ENCODE results near the gene ASCL3. TPM values are rescaled to one million over a fixed set of nuclear protein-coding genes. Genes with fewer than 3 reads are reported as not detected.

Gene ASCL3
- total and polyA plus RNA-seq, 2 donors: not detected

DNA sequence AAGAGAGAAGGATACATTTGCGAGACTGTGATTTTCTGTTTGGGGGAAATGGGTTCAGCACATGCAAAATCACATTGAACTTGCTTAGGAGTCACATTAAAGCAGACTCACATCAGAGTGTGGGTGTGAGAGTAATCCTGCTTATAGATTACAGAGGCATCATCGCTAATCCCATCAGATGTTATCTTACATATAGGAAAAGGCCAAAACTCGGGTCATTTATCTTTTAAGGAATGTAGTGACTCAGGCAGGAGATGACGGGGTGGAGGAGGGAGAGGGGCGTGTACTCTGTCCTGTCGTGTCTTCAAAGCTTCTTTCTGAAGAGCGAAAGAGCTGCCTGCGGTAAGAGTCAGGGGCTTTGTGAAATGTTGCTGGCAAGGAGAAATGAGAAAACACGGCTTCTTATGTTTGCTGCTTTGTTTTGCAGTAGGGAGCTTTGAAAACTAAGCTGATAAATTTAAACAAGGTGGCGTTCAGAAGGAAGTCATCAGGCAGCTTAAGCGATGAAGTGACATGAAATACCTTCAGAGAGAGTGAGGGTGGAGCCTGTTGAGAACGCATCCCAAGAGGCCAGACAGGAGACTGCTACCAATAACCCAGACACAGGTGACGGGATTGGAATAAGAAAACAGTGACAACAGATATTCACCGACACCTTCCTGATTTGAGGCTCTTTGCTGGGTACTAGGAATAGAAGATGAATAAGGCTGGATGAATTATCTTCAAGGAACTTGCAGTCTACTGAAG lies 7.9 kb downstream of the ASCL3 start:
- DNase-seq (ENCODE audit: extremely low spot score): no peak
- H3K36me3 ChIP-seq (ENCODE audit: insufficient read depth): no peaks in the 10 kb centered on the region
- H3K4me1 ChIP-seq (ENCODE audit: insufficient read depth): no peaks in the 10 kb centered on the region
- H3K27ac ChIP-seq (ENCODE audit: low read depth): no peak overlapping the region
- H3K4me3 ChIP-seq (ENCODE audit: low read depth, low read length): no peak overlapping the region
- 29% methylated on average over 14 of the region's 14 CpGs for whole genome bisulfite sequencing

DNA sequence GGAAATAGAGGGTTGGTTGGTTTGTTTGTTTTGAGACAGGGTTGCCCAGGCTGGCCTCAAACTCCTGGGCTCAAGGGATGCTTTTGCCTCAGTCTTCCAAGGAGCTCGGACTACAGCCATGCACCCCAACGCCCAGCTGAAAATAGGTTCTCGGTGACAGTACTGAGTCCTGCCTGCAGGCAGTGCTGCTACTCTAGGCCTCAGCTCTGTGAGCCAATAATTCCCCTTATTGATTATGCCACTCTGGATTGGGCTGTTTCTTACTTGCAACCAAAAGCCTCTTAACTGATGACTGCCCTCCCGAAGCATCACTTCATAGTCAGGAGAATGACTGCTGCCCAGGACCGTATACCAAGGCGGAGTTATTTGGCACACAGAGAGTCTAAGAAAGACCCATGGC lies 8.9 kb downstream of the ASCL3 start:
- Histone ChIP-seq H3K4me1 (ENCODE audit: insufficient read depth) (no peaks in the 10 kb centered on the region), H3K27ac (ENCODE audit: low read depth) (no peak overlapping the region), H3K36me3 (ENCODE audit: insufficient read depth) (no peaks in the 10 kb centered on the region), H3K4me3 (ENCODE audit: low read depth, low read length) (no peak overlapping the region)
- DNase-seq (ENCODE audit: extremely low spot score): no peak
- 96% methylated on average over 6 of the region's 6 CpGs for WGBS

DNA sequence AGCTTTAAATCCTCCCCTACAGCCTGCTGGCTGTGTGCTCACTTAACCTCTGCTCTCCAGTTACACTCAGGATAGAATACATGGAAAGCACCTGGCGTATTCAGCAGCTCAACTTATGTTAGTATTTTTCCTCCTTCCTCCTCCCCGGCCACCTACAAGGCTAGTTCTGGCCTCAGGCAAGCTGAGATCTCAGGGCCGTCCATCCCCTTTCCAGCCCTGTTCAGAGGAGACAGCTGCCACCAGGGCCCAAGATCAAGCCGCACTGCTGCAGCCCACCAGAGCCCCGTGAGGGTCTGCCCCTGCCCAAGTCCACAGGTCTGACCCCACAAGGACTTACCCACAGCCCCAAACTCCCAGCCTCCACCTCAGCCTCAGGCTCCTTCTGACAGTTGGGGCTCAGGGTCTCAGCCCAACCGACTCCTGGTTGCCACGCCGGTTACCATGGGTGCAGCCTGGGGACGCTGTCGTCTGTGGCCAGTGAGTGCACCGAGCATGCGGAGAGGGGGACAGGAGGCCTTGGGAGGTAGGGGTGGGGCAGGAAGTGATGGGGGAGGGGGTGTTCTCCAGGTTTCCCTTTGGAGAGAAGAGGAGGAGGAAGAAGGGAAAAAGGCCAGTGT lies 10.1 kb downstream of the ASCL3 start, which contains the start of gene C11orf16:
TSS of gene C11orf16 (minus strand) at position 384 of the 617 bp plus-strand sequence. CDS start 639 bp downstream, outside the sequence.
- H3K36me3 ChIP-seq (ENCODE audit: insufficient read depth): no peaks in the 10 kb centered on the region
- H3K27ac ChIP-seq (ENCODE audit: low read depth): no peak within 1 kb of the TSS
- H3K4me3 ChIP-seq (ENCODE audit: low read depth, low read length): no peak within 1 kb of the TSS
- WGBS: 76% methylated on average over 12 of the region's 12 CpGs
- no peaks in the 10 kb centered on the region for H3K4me1 ChIP-seq (ENCODE audit: insufficient read depth)
- DNase-seq (ENCODE audit: extremely low spot score): no peak

DNA sequence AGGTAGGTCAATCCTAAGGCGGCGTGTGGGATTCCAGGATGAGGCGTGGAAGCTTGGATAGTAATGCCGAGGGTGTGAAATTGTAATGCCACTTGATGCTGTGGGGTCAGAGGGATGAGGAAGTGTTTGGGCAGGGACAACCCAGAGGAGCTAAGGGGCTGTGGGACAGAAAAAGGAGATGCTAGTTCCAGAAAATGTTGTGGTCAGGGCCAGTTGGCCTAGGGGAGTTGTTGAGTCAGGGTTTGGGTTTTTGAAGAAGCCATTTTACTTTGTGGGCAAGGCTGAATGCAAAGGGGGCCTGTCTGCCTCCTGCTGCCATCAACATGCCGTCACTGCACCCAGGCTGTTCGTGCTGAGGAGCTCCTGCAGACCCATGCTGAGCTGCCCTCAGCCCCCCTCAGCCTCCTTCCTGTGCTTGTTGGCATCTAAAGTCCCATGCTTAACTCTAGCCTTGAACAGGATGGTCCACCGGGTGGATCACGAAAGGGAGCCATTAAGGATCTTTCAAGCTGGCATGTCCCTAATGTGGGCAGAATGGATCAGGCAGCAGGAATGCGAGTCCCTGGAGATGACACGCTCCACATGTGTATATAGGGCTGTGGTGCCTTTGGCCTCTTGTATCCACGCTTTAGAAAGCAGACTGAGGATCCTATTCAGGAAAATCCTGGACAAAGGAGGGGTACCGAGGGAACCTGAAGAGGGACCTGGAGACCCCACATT lies 12.2 kb downstream of the ASCL3 start:
- no peaks in the 10 kb centered on the region for H3K4me1 ChIP-seq (ENCODE audit: insufficient read depth)
- no peak overlapping the region for H3K4me3 ChIP-seq (ENCODE audit: low read depth, low read length)
- H3K27ac ChIP-seq (ENCODE audit: low read depth): no peak overlapping the region
- no peaks in the 10 kb centered on the region for H3K36me3 ChIP-seq (ENCODE audit: insufficient read depth)
- no peak for DNase-seq (ENCODE audit: extremely low spot score)
- 95% methylated on average over 12 of the region's 12 CpGs for WGBS

DNA sequence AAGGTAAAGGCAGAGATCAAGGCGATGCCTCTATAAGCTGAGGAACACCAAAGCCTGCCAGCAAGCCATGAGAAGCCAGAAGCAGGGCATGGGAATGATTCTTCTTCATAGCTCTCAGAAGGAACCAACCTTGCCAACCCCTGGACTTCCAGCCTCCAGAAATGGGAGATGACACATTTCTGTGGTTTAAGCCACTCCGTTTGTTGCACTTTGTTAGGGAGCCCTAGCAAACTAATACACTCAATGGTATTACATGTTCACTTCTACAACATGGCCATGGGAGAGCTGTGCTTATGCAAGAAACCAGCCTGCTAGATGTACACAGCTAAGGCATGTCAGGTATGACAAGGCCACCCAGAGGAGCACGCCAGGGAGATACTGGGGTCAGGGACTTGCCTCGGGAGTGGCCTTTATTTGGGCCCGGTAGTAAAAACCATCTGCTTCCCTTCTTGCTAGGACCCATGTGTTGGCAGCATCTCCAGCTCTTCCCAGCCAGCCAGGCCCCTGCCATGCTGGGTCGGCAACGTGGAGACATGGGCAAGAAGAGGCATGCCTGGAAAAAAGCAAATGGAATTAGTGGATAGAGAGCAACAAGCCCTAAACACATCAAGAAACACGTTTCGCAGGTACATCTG lies 13.7 kb downstream of the ASCL3 start:
- Histone ChIP-seq H3K4me1 (ENCODE audit: insufficient read depth) (no peaks in the 10 kb centered on the region), H3K4me3 (ENCODE audit: low read depth, low read length) (no peak overlapping the region), H3K27ac (ENCODE audit: low read depth) (no peak overlapping the region), H3K36me3 (ENCODE audit: insufficient read depth) (no peaks in the 10 kb centered on the region)
- WGBS: 86% methylated on average over 9 of the region's 9 CpGs
- no peak for DNase-seq (ENCODE audit: extremely low spot score)

DNA sequence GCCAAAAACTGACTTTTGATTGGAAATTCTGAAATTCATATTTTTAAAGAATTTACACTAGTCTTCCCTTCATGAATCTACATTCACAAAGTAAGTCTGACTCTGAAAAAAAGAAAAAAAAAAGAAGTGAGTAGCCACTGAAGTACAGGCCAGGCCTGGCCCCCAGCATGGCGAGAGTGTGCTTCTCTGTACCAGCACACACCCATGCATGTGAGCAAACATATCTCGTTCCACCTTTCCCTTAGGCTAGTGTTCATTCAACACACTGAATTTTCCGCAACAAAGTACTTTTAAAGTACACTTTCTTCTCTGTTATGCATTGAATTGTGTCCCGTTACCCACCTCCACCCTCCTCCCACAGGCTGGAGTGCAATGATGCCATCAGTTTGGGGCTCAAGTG lies 14.6 kb downstream of the ASCL3 start:
- no peak for DNase-seq (ENCODE audit: extremely low spot score)
- H3K4me1 ChIP-seq (ENCODE audit: insufficient read depth): no peaks in the 10 kb centered on the region
- no peak overlapping the region for H3K4me3 ChIP-seq (ENCODE audit: low read depth, low read length)
- WGBS: 97% methylated on average over 4 of the region's 4 CpGs
- no peaks in the 10 kb centered on the region for H3K36me3 ChIP-seq (ENCODE audit: insufficient read depth)
- no peak overlapping the region for H3K27ac ChIP-seq (ENCODE audit: low read depth)

DNA sequence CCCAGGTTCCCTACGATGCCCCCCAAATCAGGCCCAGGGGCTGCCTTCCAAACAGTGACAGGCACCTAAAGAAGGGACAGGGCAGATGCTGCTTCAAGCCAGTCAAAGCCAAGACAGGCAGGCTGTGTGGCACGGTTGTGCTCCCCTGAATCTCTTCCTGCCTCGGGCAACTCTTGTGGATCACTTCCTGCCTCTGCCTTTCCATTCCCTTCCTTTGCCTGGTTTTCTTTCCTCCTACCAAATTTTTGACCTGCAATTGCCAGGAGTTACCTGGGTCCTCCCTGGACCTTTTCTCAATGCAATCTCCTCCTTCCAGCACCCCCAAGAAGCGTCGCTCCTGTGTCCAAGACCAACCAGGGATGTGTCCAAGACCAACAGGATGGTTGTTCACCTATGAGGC lies 15.6 kb downstream of the ASCL3 start:
- Histone ChIP-seq H3K4me1 (ENCODE audit: insufficient read depth) (no peaks in the 10 kb centered on the region), H3K36me3 (ENCODE audit: insufficient read depth) (no peaks in the 10 kb centered on the region), H3K27ac (ENCODE audit: low read depth) (no peak overlapping the region), H3K4me3 (ENCODE audit: low read depth, low read length) (no peak overlapping the region)
- 85% methylated on average over 5 of the region's 5 CpGs for WGBS
- DNase-seq (ENCODE audit: extremely low spot score): no peak

DNA sequence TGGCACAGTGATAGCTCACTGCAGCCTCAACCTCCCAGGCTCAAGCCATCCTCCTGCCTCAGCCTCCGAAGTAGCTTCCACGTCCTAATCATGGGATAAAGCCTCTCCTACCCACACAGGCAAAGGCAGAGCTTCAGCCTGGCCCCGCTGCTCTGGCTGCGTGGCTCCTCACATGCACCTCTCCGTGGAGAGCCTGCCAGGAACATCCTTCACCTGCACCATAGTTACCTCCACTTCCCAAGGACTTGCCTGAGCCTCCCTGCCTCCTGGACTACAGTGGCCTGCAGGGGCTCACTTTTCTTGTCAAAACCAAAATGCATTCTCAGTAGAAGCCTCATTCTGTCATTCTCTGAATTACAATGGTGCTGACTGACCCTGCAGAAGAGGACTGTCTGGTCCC lies 16.6 kb downstream of the ASCL3 start:
- no peaks in the 10 kb centered on the region for H3K36me3 ChIP-seq (ENCODE audit: insufficient read depth)
- H3K4me3 ChIP-seq (ENCODE audit: low read depth, low read length): no peak overlapping the region
- DNase-seq (ENCODE audit: extremely low spot score): no peak
- 84% methylated on average over 5 of the region's 5 CpGs for WGBS
- no peak overlapping the region for H3K27ac ChIP-seq (ENCODE audit: low read depth)
- no peaks in the 10 kb centered on the region for H3K4me1 ChIP-seq (ENCODE audit: insufficient read depth)

DNA sequence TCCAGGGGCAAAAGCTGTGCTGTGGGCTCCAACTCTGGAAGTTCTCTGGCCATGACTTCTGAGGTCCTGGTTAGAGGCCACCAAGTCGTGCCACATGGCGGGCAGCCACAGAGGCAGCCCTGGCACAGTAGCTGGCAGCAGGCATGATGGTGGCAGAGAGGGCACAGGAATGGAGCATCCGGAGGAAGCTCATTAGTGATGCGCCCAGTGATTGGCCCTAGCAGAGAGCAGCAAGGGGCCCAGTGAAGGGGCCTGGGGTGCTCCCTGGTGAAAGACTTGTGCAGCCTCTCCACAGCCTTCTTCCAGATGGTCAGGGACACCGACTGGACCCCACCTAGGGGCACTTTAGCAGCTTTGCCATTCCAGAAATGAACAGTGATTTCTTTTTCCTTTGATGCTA lies 17.1 kb downstream of the ASCL3 start:
- DNase-seq (ENCODE audit: extremely low spot score): no peak
- WGBS: 92% methylated on average over 5 of the region's 5 CpGs
- peaks cover under 1% of the 10 kb centered on the region for H3K36me3 ChIP-seq (ENCODE audit: insufficient read depth)

DNA sequence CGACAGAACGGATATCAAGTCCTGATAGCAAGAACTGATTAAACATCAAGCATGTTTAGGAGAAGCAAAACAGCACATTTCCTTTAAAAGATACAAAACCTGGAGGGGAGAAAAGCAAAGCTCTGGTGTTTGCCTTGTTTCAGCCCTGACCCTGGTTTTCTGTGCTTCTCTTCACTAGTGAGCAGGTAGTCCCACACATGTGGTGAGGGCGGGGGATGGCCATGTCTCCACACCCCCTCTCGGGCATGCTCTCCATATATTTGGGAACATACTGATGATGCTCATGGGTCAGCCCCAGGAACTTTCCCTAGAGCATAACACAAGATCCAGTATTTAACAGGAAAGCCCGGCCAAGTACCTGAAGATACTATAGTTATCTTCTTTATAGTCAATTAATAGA lies 20.1 kb downstream of the ASCL3 start:
- H3K27ac ChIP-seq (ENCODE audit: low read depth): no peak overlapping the region
- no peak overlapping the region for H3K4me3 ChIP-seq (ENCODE audit: low read depth, low read length)
- H3K4me1 ChIP-seq (ENCODE audit: insufficient read depth): no peaks in the 10 kb centered on the region
- peaks cover 2% of the 10 kb centered on the region for H3K36me3 ChIP-seq (ENCODE audit: insufficient read depth)
- WGBS: 88% methylated on average over 5 of the region's 5 CpGs
- no peak for DNase-seq (ENCODE audit: extremely low spot score)

More for the DNA sequence above, 17.1 kb downstream of the ASCL3 start:
- Histone ChIP-seq H3K4me3 (ENCODE audit: low read depth, low read length) (no peak overlapping the region), H3K27ac (ENCODE audit: low read depth) (no peak overlapping the region), H3K4me1 (ENCODE audit: insufficient read depth) (no peaks in the 10 kb centered on the region)

DNA sequence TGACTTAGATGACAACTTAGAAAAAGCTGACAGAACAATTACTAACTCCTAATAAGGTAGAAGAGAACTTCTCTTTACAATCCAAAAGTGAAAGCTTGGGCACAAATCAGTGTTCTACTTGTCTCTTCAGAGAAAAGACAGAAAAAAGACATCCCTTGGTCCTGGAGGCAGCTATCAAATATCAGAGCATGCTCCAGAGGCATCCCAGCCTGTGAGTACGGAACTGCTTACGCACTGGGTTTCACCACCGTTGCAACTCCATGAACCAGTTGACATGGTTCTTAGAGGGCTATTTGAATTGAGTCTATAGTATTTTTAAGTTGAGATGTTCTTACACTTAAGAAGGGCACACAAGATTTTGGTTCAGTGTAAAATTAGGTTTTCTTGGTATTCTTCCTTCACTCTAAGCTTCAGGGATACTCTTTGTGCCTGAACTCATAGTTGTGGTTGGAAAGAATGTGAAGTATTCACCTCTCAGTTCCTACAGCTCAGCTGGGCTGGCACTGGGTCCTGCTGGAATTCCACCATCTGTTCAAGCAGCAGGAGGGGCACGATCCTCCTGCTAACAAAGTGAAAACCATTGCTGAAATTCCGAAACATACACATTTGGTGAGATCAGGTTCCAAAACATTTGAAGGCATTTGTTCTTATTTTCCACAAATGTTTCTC lies 25.5 kb downstream of the ASCL3 start:
- Histone ChIP-seq H3K27ac (ENCODE audit: low read depth) (no peak overlapping the region), H3K36me3 (ENCODE audit: insufficient read depth) (peaks cover 2% of the 10 kb centered on the region), H3K4me3 (ENCODE audit: low read depth, low read length) (no peak overlapping the region), H3K4me1 (ENCODE audit: insufficient read depth) (no peaks in the 10 kb centered on the region)
- 59% methylated on average over 5 of the region's 5 CpGs for WGBS
- DNase-seq (ENCODE audit: extremely low spot score): no peak

DNA sequence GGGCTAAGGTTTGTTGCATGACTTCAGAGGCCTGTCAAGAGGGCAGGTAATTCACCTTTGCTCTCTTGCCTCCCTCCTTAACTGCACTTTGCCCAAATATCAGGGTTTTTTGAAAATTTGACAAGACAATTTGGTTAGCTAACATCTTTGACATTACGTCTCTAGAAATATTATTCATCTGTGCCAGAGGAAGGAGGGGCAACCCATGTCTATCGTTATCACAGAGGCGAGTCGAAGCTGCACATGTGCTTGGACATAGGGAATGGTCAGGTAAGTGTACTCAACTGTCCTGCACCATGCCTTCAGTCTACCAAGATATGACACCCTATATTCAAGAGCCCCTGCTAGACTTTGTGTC lies 28.2 kb downstream of the ASCL3 start:
- WGBS: 61% methylated on average over 4 of the region's 4 CpGs
- no peak for DNase-seq (ENCODE audit: extremely low spot score)
- Histone ChIP-seq H3K36me3 (ENCODE audit: insufficient read depth) (no peaks in the 10 kb centered on the region), H3K4me3 (ENCODE audit: low read depth, low read length) (no peak overlapping the region), H3K4me1 (ENCODE audit: insufficient read depth) (no peaks in the 10 kb centered on the region), H3K27ac (ENCODE audit: low read depth) (no peak overlapping the region)

DNA sequence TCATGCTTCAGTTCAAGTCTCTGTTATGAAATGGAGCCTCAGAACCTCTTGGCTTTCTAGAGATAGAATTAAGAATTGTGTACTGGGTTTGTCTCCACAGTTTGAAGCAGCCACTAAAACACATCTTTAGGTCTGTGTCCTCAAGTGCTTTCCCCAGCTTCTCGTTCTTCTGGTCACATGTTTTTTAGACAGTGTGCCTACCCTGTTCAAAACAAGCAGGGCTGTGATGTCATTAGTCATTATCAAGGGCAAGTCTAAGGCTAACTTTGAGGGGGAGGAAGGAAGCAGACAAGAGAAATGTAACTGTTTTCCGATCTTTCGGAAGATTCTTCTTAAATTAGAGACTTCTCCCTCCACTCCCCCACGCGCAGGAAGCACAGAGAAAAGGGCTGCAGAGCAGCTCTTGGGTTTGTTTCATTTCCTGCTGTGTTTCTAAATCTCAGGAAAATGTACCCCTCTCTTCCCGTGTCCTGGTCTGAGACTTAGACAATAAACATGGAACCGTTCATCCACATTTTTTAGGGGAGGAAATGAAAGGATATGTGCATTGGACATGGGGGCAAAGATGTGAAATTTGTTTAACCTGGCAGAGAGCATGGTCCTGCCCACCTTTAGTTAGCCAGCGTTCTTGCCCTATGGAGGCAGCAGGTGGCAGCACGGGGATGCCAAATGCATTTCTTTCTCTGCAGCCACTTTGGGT lies 28.7 kb downstream of the ASCL3 start:
- Histone ChIP-seq H3K4me1 (ENCODE audit: insufficient read depth) (no peaks in the 10 kb centered on the region), H3K36me3 (ENCODE audit: insufficient read depth) (no peaks in the 10 kb centered on the region)
- WGBS: 29% methylated on average over 9 of the region's 9 CpGs

More for the DNA sequence above, 28.7 kb downstream of the ASCL3 start:
- H3K4me3 ChIP-seq (ENCODE audit: low read depth, low read length): no peak overlapping the region
- H3K27ac ChIP-seq (ENCODE audit: low read depth): no peak overlapping the region
- no peak for DNase-seq (ENCODE audit: extremely low spot score)

All from urinary bladder (tissue), 4 donors.